ENCODE measurements around the gene PFKFB3.

PFKFB3 gene

GRCh38 chr10:6171881-6172695 lies 30.6 kb upstream of the PFKFB3 start:
- peak; percentile 47 for DNase-seq
- H3K4me3 Mint-ChIP-seq = peak overlapping the region in 1 of 2 donors; percentile 25
- peak overlapping the region; percentile 7 for H3K27ac Mint-ChIP-seq

GRCh38 chr10:6173203-6173602 lies 29.5 kb upstream of the PFKFB3 start:
- Mint-ChIP-seq H3K27ac (no peak overlapping the region), H3K4me3 (no peak overlapping the region), H3K4me1 (peaks cover 49 to 81% of the 10 kb centered on the region in 2 donors), H3K36me3 (peaks cover 15 to 30% of the 10 kb centered on the region in 2 donors), H3K9me3 (no peaks in the 10 kb centered on the region), H3K27me3 (no peaks in the 10 kb centered on the region)
- DNase-seq (no peak), ATAC-seq (replicated peaks) (peak in 1 of 2 donors; percentile 36)

More at GRCh38 chr10:6171881-6172695, 30.6 kb upstream of the PFKFB3 start:
- Mint-ChIP-seq H3K4me1 (peaks cover 47 to 84% of the 10 kb centered on the region in 2 donors), H3K9me3 (no peaks in the 10 kb centered on the region), H3K36me3 (peaks cover 19 to 39% of the 10 kb centered on the region in 2 donors), H3K27me3 (no peaks in the 10 kb centered on the region)
- ATAC-seq (replicated peaks) = peak; percentile 79 to 85

- DNase-seq (no peak), ATAC-seq (replicated peaks) (no peak)
- Mint-ChIP-seq H3K27me3 (no peaks in the 10 kb centered on the region), H3K36me3 (peaks cover 15 to 30% of the 10 kb centered on the region in 2 donors), H3K4me1 (peaks cover 49 to 84% of the 10 kb centered on the region in 2 donors), H3K4me3 (no peak overlapping the region), H3K27ac (no peak overlapping the region), H3K9me3 (no peaks in the 10 kb centered on the region)
Measured at GRCh38 chr10:6174201-6174874, 28.4 kb upstream of the PFKFB3 start.

- Mint-ChIP-seq H3K27me3 (no peaks in the 10 kb centered on the region), H3K4me3 (no peak overlapping the region), H3K9me3 (no peaks in the 10 kb centered on the region), H3K4me1 (peaks cover 43 to 72% of the 10 kb centered on the region in 2 donors), H3K27ac (no peak overlapping the region), H3K36me3 (peaks cover 15 to 27% of the 10 kb centered on the region in 2 donors)
- ATAC-seq (replicated peaks) (peak in 1 of 2 donors; percentile 13), DNase-seq (no peak)
Measured at GRCh38 chr10:6175329-6176055, 27.2 kb upstream of the PFKFB3 start.

GRCh38 chr10:6176691-6177231 lies 26.0 kb upstream of the PFKFB3 start:
- DNase-seq (no peak), ATAC-seq (replicated peaks) (no peak)
- peaks cover 38 to 63% of the 10 kb centered on the region in 2 donors for H3K4me1 Mint-ChIP-seq
- peaks cover 15 to 25% of the 10 kb centered on the region in 2 donors for H3K36me3 Mint-ChIP-seq
- H3K9me3 Mint-ChIP-seq = no peaks in the 10 kb centered on the region
- no peak overlapping the region for H3K4me3 Mint-ChIP-seq
- H3K27me3 Mint-ChIP-seq = no peaks in the 10 kb centered on the region
- no peak overlapping the region for H3K27ac Mint-ChIP-seq

GRCh38 chr10:6177880-6178281 lies 24.9 kb upstream of the PFKFB3 start:
- Mint-ChIP-seq H3K36me3 (peaks cover 15 to 18% of the 10 kb centered on the region in 2 donors), H3K9me3 (no peaks in the 10 kb centered on the region), H3K27ac (peak overlapping the region; percentile 14), H3K4me3 (no peak overlapping the region), H3K27me3 (no peaks in the 10 kb centered on the region), H3K4me1 (peaks cover 34 to 65% of the 10 kb centered on the region in 2 donors)
- DNase-seq = no peak
- ATAC-seq (replicated peaks) = no peak

- Mint-ChIP-seq H3K4me1 (peaks cover 32 to 62% of the 10 kb centered on the region in 2 donors), H3K27ac (no peak overlapping the region), H3K36me3 (peaks cover 12 to 16% of the 10 kb centered on the region in 2 donors), H3K27me3 (no peaks in the 10 kb centered on the region), H3K4me3 (peak overlapping the region in 1 of 2 donors; percentile 5), H3K9me3 (no peaks in the 10 kb centered on the region)
- no peak for DNase-seq
- ATAC-seq (replicated peaks) = no peak
Measured at GRCh38 chr10:6178581-6178980, 24.2 kb upstream of the PFKFB3 start.

- no peaks in the 10 kb centered on the region for H3K27me3 Mint-ChIP-seq
- no peaks in the 10 kb centered on the region for H3K9me3 Mint-ChIP-seq
- peaks cover 11 to 13% of the 10 kb centered on the region in 2 donors for H3K36me3 Mint-ChIP-seq
- ATAC-seq (replicated peaks) (no peak), DNase-seq (no peak)
- H3K27ac Mint-ChIP-seq = peak overlapping the region; percentile 25
- H3K4me1 Mint-ChIP-seq = peaks cover 29 to 58% of the 10 kb centered on the region in 2 donors
- H3K4me3 Mint-ChIP-seq = no peak overlapping the region
Measured at GRCh38 chr10:6179078-6179477, 23.7 kb upstream of the PFKFB3 start.

GRCh38 chr10:6180480-6181110 lies 22.1 kb upstream of the PFKFB3 start:
- Mint-ChIP-seq H3K9me3 (no peaks in the 10 kb centered on the region), H3K27ac (no peak overlapping the region), H3K36me3 (peaks cover 7 to 11% of the 10 kb centered on the region in 2 donors), H3K27me3 (no peaks in the 10 kb centered on the region), H3K4me3 (no peak overlapping the region), H3K4me1 (peaks cover 27 to 56% of the 10 kb centered on the region in 2 donors)
- ATAC-seq (replicated peaks) = no peak
- no peak for DNase-seq

- no peak for ATAC-seq (replicated peaks)
- no peaks in the 10 kb centered on the region for H3K9me3 Mint-ChIP-seq
- H3K36me3 Mint-ChIP-seq = peaks cover 3 to 5% of the 10 kb centered on the region in 2 donors
- DNase-seq = no peak
- H3K27me3 Mint-ChIP-seq = no peaks in the 10 kb centered on the region
- H3K27ac Mint-ChIP-seq = no peak overlapping the region
- H3K4me3 Mint-ChIP-seq = no peak overlapping the region
- peaks cover 25 to 49% of the 10 kb centered on the region in 2 donors for H3K4me1 Mint-ChIP-seq
Measured at GRCh38 chr10:6181249-6181648, 21.5 kb upstream of the PFKFB3 start.

GRCh38 chr10:6182454-6183098 lies 20.2 kb upstream of the PFKFB3 start:
- peaks cover 24 to 38% of the 10 kb centered on the region in 2 donors for H3K4me1 Mint-ChIP-seq
- no peak for DNase-seq
- H3K9me3 Mint-ChIP-seq = no peaks in the 10 kb centered on the region
- no peaks in the 10 kb centered on the region for H3K27me3 Mint-ChIP-seq
- H3K36me3 Mint-ChIP-seq = peaks cover 3 to 5% of the 10 kb centered on the region in 2 donors
- H3K27ac Mint-ChIP-seq = no peak overlapping the region
- peak in 1 of 2 donors; percentile 29 for ATAC-seq (replicated peaks)
- H3K4me3 Mint-ChIP-seq = no peak overlapping the region

- DNase-seq (no peak), ATAC-seq (replicated peaks) (no peak)
- Mint-ChIP-seq H3K4me1 (peaks cover 20 to 22% of the 10 kb centered on the region in 2 donors), H3K27me3 (no peaks in the 10 kb centered on the region), H3K4me3 (no peak overlapping the region), H3K9me3 (no peaks in the 10 kb centered on the region), H3K27ac (peak overlapping the region; percentile 38), H3K36me3 (peaks cover 2 to 6% of the 10 kb centered on the region in 2 donors)
Measured at GRCh38 chr10:6185039-6185716, 17.6 kb upstream of the PFKFB3 start.

- no peak overlapping the region for H3K27ac Mint-ChIP-seq
- no peak for ATAC-seq (replicated peaks)
Measured at GRCh38 chr10:6186894-6187256, 15.9 kb upstream of the PFKFB3 start.

More at GRCh38 chr10:6186894-6187256, 15.9 kb upstream of the PFKFB3 start:
- H3K27me3 Mint-ChIP-seq = no peaks in the 10 kb centered on the region
- DNase-seq = no peak
- H3K4me3 Mint-ChIP-seq = no peak overlapping the region
- H3K4me1 Mint-ChIP-seq = peaks cover 22 to 23% of the 10 kb centered on the region in 2 donors
- H3K9me3 Mint-ChIP-seq = no peaks in the 10 kb centered on the region
- peaks cover 3 to 12% of the 10 kb centered on the region in 2 donors for H3K36me3 Mint-ChIP-seq

Data from stimulated activated naive B cell treated with anti-CD40 and anti-IgM and Interleukin-4, amounts not matched to agents 10 μg/mL and 1 μg/mL and 100 μg/mL, for 72 hours (primary cell).